ENCODE results near the gene VGLL3. TPM values are rescaled to one million over a fixed set of nuclear protein-coding genes. Genes with fewer than 3 reads are reported as not detected.

Gene VGLL3
- total RNA-seq, 1 experiment from 2014 or later, result 0.10 TPM

DNA sequence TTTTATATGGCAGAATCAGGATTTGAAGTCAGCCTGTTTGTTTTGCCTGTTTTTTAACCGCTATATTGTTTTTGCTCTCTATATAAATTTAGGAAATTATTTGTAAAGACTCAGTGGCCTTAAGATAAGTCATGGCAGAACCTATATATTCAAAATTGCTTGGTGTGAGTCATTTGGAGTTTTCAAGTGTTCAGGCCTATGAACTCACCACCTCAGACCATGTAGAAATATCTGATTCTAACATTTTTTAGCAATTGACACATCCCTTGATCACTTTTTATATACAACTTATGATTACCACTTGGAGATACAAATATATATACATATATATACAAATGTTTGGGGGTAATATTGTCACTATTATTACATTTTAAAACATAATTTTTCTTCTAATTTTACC, 95.7 kb downstream of the VGLL3 start:
- Histone ChIP-seq H3K9me3 (ENCODE audit: control insufficient read depth in 1 of 2, insufficient read depth in 1 of 2, low read depth in 1 of 2, low read length in 2 of 2) (no peaks in the 10 kb centered on the region), H3K9me2 (ENCODE audit: insufficient read depth) (no peaks in the 10 kb centered on the region), H3K79me2 (ENCODE audit: insufficient read depth, low read length) (no peaks in the 10 kb centered on the region), H3K27ac (ENCODE audit: low read depth, low read length) (no peak overlapping the region), H2AFZ (ENCODE audit: low read depth, low read length, poor library complexity, severe bottlenecking) (no peak overlapping the region), H3K9ac (ENCODE audit: low read length) (no peak overlapping the region), H3K4me2 (ENCODE audit: low read length) (no peak overlapping the region), H4K20me1 (ENCODE audit: insufficient read depth) (no peaks in the 10 kb centered on the region), H3K4me1 (ENCODE audit: control insufficient read depth in 1 of 2, insufficient read depth in 2 of 2, low read length in 2 of 2) (no peaks in the 10 kb centered on the region), H3K4me3 (replicated peaks in 1 of 2; ENCODE audit: low read depth in 1 of 2, low read length in 2 of 2) (no peak overlapping the region), H3K36me3 (ENCODE audit: control insufficient read depth in 1 of 2, insufficient read depth in 2 of 2, low read length in 2 of 2) (no peaks in the 10 kb centered on the region), H3K27me3 (ENCODE audit: insufficient read depth, low read length) (no peaks in the 10 kb centered on the region)
- ChIA-PET POLR2A (no interaction called here), RAD21 (ENCODE audit: low non-redundant PET in 1 of 2, low total read pairs in 2 of 2, uncharacterized antibody in 2 of 2, unreplicated experiment in 2 of 2) (no interaction called here), CTCF (no interaction called here)
- intact Hi-C loops (cut with micrococcal nuclease), result no loop called here
- DNase-seq (ENCODE audit: low read depth, low spot score) (no peak), ATAC-seq (no peak)
- no peak for TF ChIP-seq ELF1 (IDR thresholded peaks at IDR 0.05; ENCODE audit: borderline replicate concordance, low read depth)
- no peak for TF ChIP-seq ZFX (IDR thresholded peaks at IDR 0.05)
- TF ChIP-seq POLR2AphosphoS5 (IDR thresholded peaks at IDR 0.05; ENCODE audit: low read depth, low read length), result no peak
- TF ChIP-seq, protein P1, sequence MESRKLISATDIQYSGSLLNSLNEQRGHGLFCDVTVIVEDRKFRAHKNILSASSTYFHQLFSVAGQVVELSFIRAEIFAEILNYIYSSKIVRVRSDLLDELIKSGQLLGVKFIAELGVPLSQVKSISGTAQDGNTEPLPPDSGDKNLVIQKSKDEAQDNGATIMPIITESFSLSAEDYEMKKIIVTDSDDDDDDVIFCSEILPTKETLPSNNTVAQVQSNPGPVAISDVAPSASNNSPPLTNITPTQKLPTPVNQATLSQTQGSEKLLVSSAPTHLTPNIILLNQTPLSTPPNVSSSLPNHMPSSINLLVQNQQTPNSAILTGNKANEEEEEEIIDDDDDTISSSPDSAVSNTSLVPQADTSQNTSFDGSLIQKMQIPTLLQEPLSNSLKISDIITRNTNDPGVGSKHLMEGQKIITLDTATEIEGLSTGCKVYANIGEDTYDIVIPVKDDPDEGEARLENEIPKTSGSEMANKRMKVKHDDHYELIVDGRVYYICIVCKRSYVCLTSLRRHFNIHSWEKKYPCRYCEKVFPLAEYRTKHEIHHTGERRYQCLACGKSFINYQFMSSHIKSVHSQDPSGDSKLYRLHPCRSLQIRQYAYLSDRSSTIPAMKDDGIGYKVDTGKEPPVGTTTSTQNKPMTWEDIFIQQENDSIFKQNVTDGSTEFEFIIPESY (IDR thresholded peaks at IDR 0.05; ENCODE audit: extremely low read depth, insufficient replicate concordance, low read length), result no peak
- TF ChIP-seq CBX3 (IDR thresholded peaks at IDR 0.05; ENCODE audit: low read depth), result no peak
- TF ChIP-seq, protein P2, sequence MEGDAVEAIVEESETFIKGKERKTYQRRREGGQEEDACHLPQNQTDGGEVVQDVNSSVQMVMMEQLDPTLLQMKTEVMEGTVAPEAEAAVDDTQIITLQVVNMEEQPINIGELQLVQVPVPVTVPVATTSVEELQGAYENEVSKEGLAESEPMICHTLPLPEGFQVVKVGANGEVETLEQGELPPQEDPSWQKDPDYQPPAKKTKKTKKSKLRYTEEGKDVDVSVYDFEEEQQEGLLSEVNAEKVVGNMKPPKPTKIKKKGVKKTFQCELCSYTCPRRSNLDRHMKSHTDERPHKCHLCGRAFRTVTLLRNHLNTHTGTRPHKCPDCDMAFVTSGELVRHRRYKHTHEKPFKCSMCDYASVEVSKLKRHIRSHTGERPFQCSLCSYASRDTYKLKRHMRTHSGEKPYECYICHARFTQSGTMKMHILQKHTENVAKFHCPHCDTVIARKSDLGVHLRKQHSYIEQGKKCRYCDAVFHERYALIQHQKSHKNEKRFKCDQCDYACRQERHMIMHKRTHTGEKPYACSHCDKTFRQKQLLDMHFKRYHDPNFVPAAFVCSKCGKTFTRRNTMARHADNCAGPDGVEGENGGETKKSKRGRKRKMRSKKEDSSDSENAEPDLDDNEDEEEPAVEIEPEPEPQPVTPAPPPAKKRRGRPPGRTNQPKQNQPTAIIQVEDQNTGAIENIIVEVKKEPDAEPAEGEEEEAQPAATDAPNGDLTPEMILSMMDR (IDR thresholded peaks at IDR 0.05 in 2 of 3, conservative IDR thresholded peaks at IDR 0.05 in 1 of 3; ENCODE audit: borderline replicate concordance in 1 of 3, insufficient read depth in 1 of 3, low read depth in 2 of 3, low read length in 2 of 3), result no peak
- TF ChIP-seq RAD21 (IDR thresholded peaks at IDR 0.05; ENCODE audit: low read depth), result no peak
- no peak for TF ChIP-seq SIN3A (IDR thresholded peaks at IDR 0.05; ENCODE audit: low read depth)
- TF ChIP-seq YY1 (IDR thresholded peaks at IDR 0.05; ENCODE audit: extremely low read depth, insufficient replicate concordance, low read depth, low read length), result no peak
- no peak for TF ChIP-seq JUND (IDR thresholded peaks at IDR 0.05)
- TF ChIP-seq, protein P3, sequence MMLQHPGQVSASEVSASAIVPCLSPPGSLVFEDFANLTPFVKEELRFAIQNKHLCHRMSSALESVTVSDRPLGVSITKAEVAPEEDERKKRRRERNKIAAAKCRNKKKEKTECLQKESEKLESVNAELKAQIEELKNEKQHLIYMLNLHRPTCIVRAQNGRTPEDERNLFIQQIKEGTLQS (IDR thresholded peaks at IDR 0.05), result no peak
- TF ChIP-seq, protein P4, sequence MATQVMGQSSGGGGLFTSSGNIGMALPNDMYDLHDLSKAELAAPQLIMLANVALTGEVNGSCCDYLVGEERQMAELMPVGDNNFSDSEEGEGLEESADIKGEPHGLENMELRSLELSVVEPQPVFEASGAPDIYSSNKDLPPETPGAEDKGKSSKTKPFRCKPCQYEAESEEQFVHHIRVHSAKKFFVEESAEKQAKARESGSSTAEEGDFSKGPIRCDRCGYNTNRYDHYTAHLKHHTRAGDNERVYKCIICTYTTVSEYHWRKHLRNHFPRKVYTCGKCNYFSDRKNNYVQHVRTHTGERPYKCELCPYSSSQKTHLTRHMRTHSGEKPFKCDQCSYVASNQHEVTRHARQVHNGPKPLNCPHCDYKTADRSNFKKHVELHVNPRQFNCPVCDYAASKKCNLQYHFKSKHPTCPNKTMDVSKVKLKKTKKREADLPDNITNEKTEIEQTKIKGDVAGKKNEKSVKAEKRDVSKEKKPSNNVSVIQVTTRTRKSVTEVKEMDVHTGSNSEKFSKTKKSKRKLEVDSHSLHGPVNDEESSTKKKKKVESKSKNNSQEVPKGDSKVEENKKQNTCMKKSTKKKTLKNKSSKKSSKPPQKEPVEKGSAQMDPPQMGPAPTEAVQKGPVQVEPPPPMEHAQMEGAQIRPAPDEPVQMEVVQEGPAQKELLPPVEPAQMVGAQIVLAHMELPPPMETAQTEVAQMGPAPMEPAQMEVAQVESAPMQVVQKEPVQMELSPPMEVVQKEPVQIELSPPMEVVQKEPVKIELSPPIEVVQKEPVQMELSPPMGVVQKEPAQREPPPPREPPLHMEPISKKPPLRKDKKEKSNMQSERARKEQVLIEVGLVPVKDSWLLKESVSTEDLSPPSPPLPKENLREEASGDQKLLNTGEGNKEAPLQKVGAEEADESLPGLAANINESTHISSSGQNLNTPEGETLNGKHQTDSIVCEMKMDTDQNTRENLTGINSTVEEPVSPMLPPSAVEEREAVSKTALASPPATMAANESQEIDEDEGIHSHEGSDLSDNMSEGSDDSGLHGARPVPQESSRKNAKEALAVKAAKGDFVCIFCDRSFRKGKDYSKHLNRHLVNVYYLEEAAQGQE (IDR thresholded peaks at IDR 0.05; ENCODE audit: low read depth), result no peak
- no peak for TF ChIP-seq POLR2A (IDR thresholded peaks at IDR 0.05; ENCODE audit: borderline replicate concordance, extremely low read depth, insufficient read depth, insufficient read length)
- no peak for TF ChIP-seq SP1 (IDR thresholded peaks at IDR 0.05; ENCODE audit: low read depth)
- no peak for TF ChIP-seq ZNF274 (IDR thresholded peaks at IDR 0.05; ENCODE audit: low read depth, low read length)
- no peak for TF ChIP-seq EZH2 (IDR thresholded peaks at IDR 0.05)
- no peak for TF ChIP-seq EGR1 (IDR thresholded peaks at IDR 0.05; ENCODE audit: low read depth)
- TF ChIP-seq, protein P5, sequence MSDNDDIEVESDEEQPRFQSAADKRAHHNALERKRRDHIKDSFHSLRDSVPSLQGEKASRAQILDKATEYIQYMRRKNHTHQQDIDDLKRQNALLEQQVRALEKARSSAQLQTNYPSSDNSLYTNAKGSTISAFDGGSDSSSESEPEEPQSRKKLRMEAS (IDR thresholded peaks at IDR 0.05), result no peak
- no peak for TF ChIP-seq CEBPB (IDR thresholded peaks at IDR 0.05; ENCODE audit: low read depth)
- TF ChIP-seq EZH2phosphoT487 (IDR thresholded peaks at IDR 0.05; ENCODE audit: borderline replicate concordance), result no peak
- no TSS peak for BruUV-seq (replicated peaks)
